Ovary (tissue), 10 donors: ENCODE measurements around the gene OR4D9. TPM values are rescaled to one million over a fixed set of nuclear protein-coding genes. Genes with fewer than 3 reads are reported as not detected.
A peak's percentile ranks its signal among the peaks of the same experiment; 100 is the strongest.

Experiments used
- DNase-seq, 5 donors: peaks; one replicate each; pipeline ENCODE4 v3.0.0-alpha.2; 2019 to 2020
- H3K27ac ChIP-seq, 2 donors: fragments of 200-600 bp; one replicate each; pipeline versions ENCODE4 v1.5.1 to v1.8.0; 2019 to 2022
- H3K27me3 ChIP-seq: fragments of 200-600 bp; one replicate; pipeline ENCODE4 v1.8.0; 2022
- H3K36me3 ChIP-seq: fragments of 200-600 bp; sonication (generic); one replicate; pipeline ENCODE4 v1.5.1; 2019
- H3K4me1 ChIP-seq: one replicate; pipeline ENCODE4 v1.8.1; 2013; ENCODE audit warnings: mild to moderate bottlenecking, moderate library complexity; ENCODE audit not compliant: insufficient read depth
- H3K4me3 ChIP-seq: fragments of 200-600 bp; sonication (generic); one replicate; pipeline ENCODE4 v1.5.1; 2017
- H3K9me3 ChIP-seq, 2 donors: fragments of 200-600 bp in 1 of 2; sonication (generic) in 1 of 2; one replicate each; pipeline versions ENCODE4 v1.5.1 to v1.8.1; 2013 to 2019; ENCODE audit warnings: mild to moderate bottlenecking in 1 of 2, moderate library complexity in 1 of 2
- CTCF ChIP-seq, 3 donors: fragments of 450-650 bp in 2 of 3; fragments of 200-600 bp in 1 of 3; IDR thresholded peaks; one replicate each; pipeline versions ENCODE4 v1.5.1 to v1.8.0; 2016 to 2022; ENCODE audit warnings: antibody characterized with exemption in 3 of 3, mild to moderate bottlenecking in 1 of 3
- EP300 ChIP-seq: sonication (generic); formaldehyde crosslinking; IDR thresholded peaks from one replicate; pipeline ENCODE4 v1.6.1; 2017; ENCODE audit warnings: antibody characterized with exemption
- POLR2A ChIP-seq: fragments of 450-650 bp; IDR thresholded peaks from one replicate; pipeline ENCODE4 v1.6.1; 2017; ENCODE audit warnings: antibody characterized with exemption, mild to moderate bottlenecking, moderate library complexity
- WGBS, 3 donors: extraction: QIAGEN DNeasy Blood & Tissue Kit in 1 of 3; methylation state at CpG; one replicate each; pipeline versions ENCODE4 v1.1.5 to v1.1.7; 2013 to 2017; 5-methylcytosine and 5-hydroxymethylcytosine counted together
- intact Hi-C, 4 donors: fragments of 100-400 bp; cut with DNase I; formaldehyde crosslinking; loops; one replicate each; pipeline versions ENCODE4 v1.11.0 to v1.15.1; 2022 to 2023
- long read RNA-seq, 3 donors: library from polyadenylated mRNA in 2 of 3; unstranded in 2 of 3; transcript quantifications; one replicate each; pipeline ENCODE4 v2.0.0 and lab custom pipeline, GENCODE V29; 2021 to 2026
- polyA plus RNA-seq, 2 donors: library from polyadenylated mRNA; stranded (reverse); fragments of 200-250 nt in 1 of 2; fragments of 350-450 nt in 1 of 2; fragmentation: Illumina TruSeq in 1 of 2; extraction: RNeasy Lipid Tissue Mini Kit (QIAGEN cat#74804) in 1 of 2; gene quantifications; one replicate each; pipeline ENCODE4 v1.2.3, GENCODE V29; 2013 to 2014
- total RNA-seq, 7 donors: library from RNA; depleted of rRNA in 2 of 7; stranded (reverse); fragments of >200 nt in 2 of 7; fragmentation: NEBNext Ultra II Directional in 3 of 7; extraction: Animal tissue kit (Norgen Biotek cat#: 25700) in 3 of 7; gene quantifications; one replicate each; pipeline versions ENCODE4 v1.1.0 to v1.2.4, GENCODE V29; 2016 to 2023
- donor health status: DM: no; HTN: no; CAD: no; lungs with moderate emphysema.
- donor health status: DM: no; HTN: no; CAD: no.
- donor health status: Bipolar disorder and iron deficiency.
- donor health status: DM: yes; HTN: yes; CAD: no.
- donor health status: DM: no; HTN: no; CAD: no.
- donor health status: DM: yes; HTN: yes; CAD: no.

The OR4D9 gene
- total RNA-seq (not detected), polyA plus RNA-seq (not detected)
- long read RNA-seq, donor 1, result 0 reads
- long read RNA-seq, donor 2, result 0 reads
- long read RNA-seq, donor 3, result 0 reads

- TF ChIP-seq EP300, result no peak
- no peak for TF ChIP-seq CTCF (IDR thresholded peaks at IDR 0.05)
- TF ChIP-seq POLR2A, result no peak
- intact Hi-C loops, result no loop called here
- no peak within 1 kb of the TSS for H3K4me3 ChIP-seq
- DNase-seq, result no peak
- no peak within 1 kb of the TSS for H3K27ac ChIP-seq
- H3K27me3 ChIP-seq, result no peaks in the 10 kb centered on the region
- no peaks in the 10 kb centered on the region for H3K36me3 ChIP-seq
- WGBS, 3 donors, result 41 to 60% (median 44%) methylated on average over 2 of the region's 2 CpGs
- H3K4me1 ChIP-seq, result no peaks in the 10 kb centered on the region
- H3K9me3 ChIP-seq, result no peaks in the 10 kb centered on the region
Observed at GRCh38 chr11:59510941-59511589, at the start of gene OR4D9. OR4D9 (plus strand) TSS chr11:59511539; CDS start chr11:59514913, 3,374 bp downstream.

GRCh38 chr11:59463190-59463641 is 48.1 kb upstream of the OR4D9 start:
- H3K27ac ChIP-seq, result no peak overlapping the region
- DNase-seq, result peak in 4 of 5 donors; percentile 31 to 58 (median 45)
- intact Hi-C loops, result no loop called here
- H3K4me1 ChIP-seq, result peaks cover 2% of the 10 kb centered on the region
- no peaks in the 10 kb centered on the region for H3K9me3 ChIP-seq
- TF ChIP-seq EP300, result no peak
- no peak for TF ChIP-seq CTCF (IDR thresholded peaks at IDR 0.05)
- no peak for TF ChIP-seq POLR2A
- no peaks in the 10 kb centered on the region for H3K36me3 ChIP-seq
- whole genome bisulfite sequencing, 3 donors, result 15 to 19% (median 15%) methylated on average over 5 of the region's 5 CpGs
- H3K4me3 ChIP-seq, result no peak overlapping the region
- no peaks in the 10 kb centered on the region for H3K27me3 ChIP-seq

- no peaks in the 10 kb centered on the region for H3K36me3 ChIP-seq
- no peaks in the 10 kb centered on the region for H3K4me1 ChIP-seq
- TF ChIP-seq EP300 (no peak), CTCF (IDR thresholded peaks at IDR 0.05) (no peak), POLR2A (no peak)
- H3K27ac ChIP-seq, result no peak within 1 kb of the TSS
- DNase-seq, result no peak
- intact Hi-C loops, result no loop called here
- H3K9me3 ChIP-seq, result no peaks in the 10 kb centered on the region
- no peaks in the 10 kb centered on the region for H3K27me3 ChIP-seq
- no peak within 1 kb of the TSS for H3K4me3 ChIP-seq
Observed at GRCh38 chr11:59473015-59473414, 38.3 kb upstream of the OR4D9 start, which contains the start of gene OR4D10. OR4D10 (plus strand) TSS chr11:59473315; CDS start chr11:59477430, 4,115 bp downstream.

GRCh38 chr11:59475176-59475575 is 36.2 kb upstream of the OR4D9 start:
- no peak for TF ChIP-seq CTCF (IDR thresholded peaks at IDR 0.05)
- TF ChIP-seq EP300, result no peak
- TF ChIP-seq POLR2A, result no peak
- H3K27me3 ChIP-seq, result no peaks in the 10 kb centered on the region
- no peak overlapping the region for H3K27ac ChIP-seq
- H3K36me3 ChIP-seq, result no peaks in the 10 kb centered on the region
- no peaks in the 10 kb centered on the region for H3K4me1 ChIP-seq
- H3K4me3 ChIP-seq, result no peak overlapping the region
- WGBS, 3 donors, result 71 to 74% (median 73%) methylated on average over 9 of the region's 9 CpGs
- H3K9me3 ChIP-seq, result no peaks in the 10 kb centered on the region
- intact Hi-C loops, result no loop called here
- DNase-seq, result no peak
